SK-N-SH (cell line): ENCODE data around the gene ATAD1. TPM values are rescaled to one million over a fixed set of nuclear protein-coding genes. Genes with fewer than 3 reads are reported as not detected.
A peak's percentile ranks its signal among the peaks of the same experiment; 100 is the strongest.

Experiments
- CTCF ChIA-PET: fragments of 300-600, 350-600 bp; formaldehyde crosslinking; extraction: SDS; loops from one replicate; lab custom pipeline; 2021; lab: Yijun Ruan, JAX
- POLR2A ChIA-PET: fragments of 350-600 bp; sonication (Branson Sonifier 250); formaldehyde crosslinking; extraction: SDS; loops from one replicate; lab custom pipeline; 2020; ENCODE audit warnings: antibody characterized with exemption, inconsistent platforms; lab: Yijun Ruan, JAX
- DNase-seq: peaks from one replicate; pipeline ENCODE4 v3.0.0; 2012
- H2AFZ ChIP-seq: fragments of 200-600 bp; sonication (generic); 2 replicates; pipeline ENCODE4 v1.8.1; 2016; ENCODE audit warnings: antibody characterized with exemption, mild to moderate bottlenecking, low read depth
- H3F3A ChIP-seq: fragments of 200-600 bp; sonication (generic); replicated peaks from 2 replicates; pipeline ENCODE3; 2016; ENCODE audit warnings: antibody characterized with exemption, mild to moderate bottlenecking; ENCODE audit not compliant: insufficient read depth
- H3K27ac ChIP-seq, 2 experiments: fragments of 200-500 bp in 1 of 2; fragments of 200-600 bp in 1 of 2; sonication (Bioruptor generic) in 1 of 2; sonication (generic), shearing (Covaris generic) in 1 of 2; 2 replicates each; pipeline versions ENCODE4 v1.5.1 to v1.6.1; 2014 to 2016; ENCODE audit warnings: low read depth in 2 of 2, inconsistent platforms in 1 of 2, low read length in 1 of 2, mild to moderate bottlenecking in 1 of 2, mixed read lengths in 1 of 2
- H3K27me3 ChIP-seq: fragments of 200-600 bp; sonication (generic), shearing (Covaris generic); 2 replicates; pipeline ENCODE4 v1.6.1; 2016; ENCODE audit warnings: mixed run types; ENCODE audit not compliant: insufficient read depth
- H3K36me3 ChIP-seq, 2 experiments: fragments of 200-500 bp in 1 of 2; fragments of 200-600 bp in 1 of 2; sonication (Bioruptor generic) in 1 of 2; sonication (generic) in 1 of 2; replicated peaks in 1 of 2; 2 replicates each; pipeline versions ENCODE3 to v1.5.1; 2014 to 2016; ENCODE audit warnings: low read length in 1 of 2, mild to moderate bottlenecking in 1 of 2; ENCODE audit not compliant: insufficient read depth in 2 of 2, control insufficient read depth in 1 of 2
- H3K4me1 ChIP-seq, 2 experiments: fragments of 200-500 bp in 1 of 2; fragments of 200-600 bp in 1 of 2; sonication (Bioruptor generic) in 1 of 2; sonication (generic), shearing (Covaris generic) in 1 of 2; 2 replicates each; pipeline versions ENCODE4 v1.5.1 to v1.6.1; 2014 to 2016; ENCODE audit warnings: low read depth in 1 of 2, low read length in 1 of 2, mixed run types in 1 of 2; ENCODE audit not compliant: insufficient read depth in 2 of 2, control insufficient read depth in 1 of 2
- H3K4me2 ChIP-seq: fragments of 200-600 bp; sonication (generic), shearing (Covaris generic); 2 replicates; pipeline ENCODE4 v1.6.1; 2017; ENCODE audit warnings: mixed run types
- H3K4me3 ChIP-seq, 2 experiments: fragments of 200-500 bp in 1 of 2; fragments of 200-600 bp in 1 of 2; sonication (Bioruptor generic) in 1 of 2; sonication (generic), shearing (Covaris generic) in 1 of 2; 2 replicates each; pipeline versions ENCODE4 v1.5.1 to v1.8.1; 2014 to 2016; ENCODE audit warnings: low read depth in 2 of 2, inconsistent platforms in 1 of 2, low read length in 1 of 2, mild to moderate bottlenecking in 1 of 2, mixed read lengths in 1 of 2, moderate library complexity in 1 of 2
- H3K79me2 ChIP-seq: fragments of 200-600 bp; sonication (generic); 2 replicates; pipeline ENCODE4 v1.8.1; 2017; ENCODE audit warnings: mild to moderate bottlenecking; ENCODE audit not compliant: insufficient read depth
- H3K9ac ChIP-seq: fragments of 200-600 bp; sonication (generic); 2 replicates; pipeline ENCODE4 v1.6.1; 2017; ENCODE audit warnings: mixed run types
- H3K9me2 ChIP-seq: fragments of 200-600 bp; sonication (generic); 2 replicates; pipeline ENCODE4 v1.6.1; 2017; ENCODE audit warnings: mixed run types
- H3K9me3 ChIP-seq: fragments of 200-600 bp; sonication (generic); 2 replicates; pipeline ENCODE4 v1.6.1; 2017; ENCODE audit warnings: mixed run types, mild to moderate bottlenecking, moderate library complexity
- H4K20me1 ChIP-seq: fragments of 200-600 bp; sonication (generic); 2 replicates; pipeline ENCODE4 v1.6.1; 2017; ENCODE audit warnings: mild to moderate bottlenecking, mixed run types; ENCODE audit not compliant: insufficient read depth
- ELF1 ChIP-seq: IDR thresholded peaks from 2 replicates; pipeline ENCODE4 v1.4.0; 2012
- FOSL2 ChIP-seq: IDR thresholded peaks from 2 replicates; pipeline ENCODE4 v1.4.0; 2012; ENCODE audit warnings: low read depth, mild to moderate bottlenecking, moderate library complexity, borderline replicate concordance
- FOXM1 ChIP-seq: IDR thresholded peaks from 2 replicates; pipeline ENCODE4 v1.4.0; 2012; ENCODE audit warnings: low read depth, mild to moderate bottlenecking
- GABPA ChIP-seq: IDR thresholded peaks from 2 replicates; pipeline ENCODE4 v1.4.0; 2012; ENCODE audit warnings: low read depth, mild to moderate bottlenecking
- GATA2 ChIP-seq: sonication (generic); formaldehyde crosslinking; IDR thresholded peaks from 2 replicates; pipeline ENCODE4 v1.5.0; 2020; ENCODE audit warnings: mild to moderate bottlenecking, missing genetic modification reagents
- MEF2A ChIP-seq: IDR thresholded peaks from 2 replicates; pipeline ENCODE4 v1.4.0; 2012; ENCODE audit warnings: low read depth, borderline replicate concordance
- MXI1 ChIP-seq: IDR thresholded peaks from 2 replicates; pipeline ENCODE4 v1.6.1; 2012; ENCODE audit warnings: mild to moderate bottlenecking, low read depth, low read length, improper control_type of control experiment
- NRF1 ChIP-seq: IDR thresholded peaks from 2 replicates; pipeline ENCODE4 v1.6.1; 2012; ENCODE audit warnings: low read depth, mild to moderate bottlenecking, low read length
- POLR2AphosphoS5 ChIP-seq: IDR thresholded peaks from 2 replicates; pipeline ENCODE4 v1.6.1; 2012; ENCODE audit warnings: low read depth, low read length
- RXRA ChIP-seq: IDR thresholded peaks from 2 replicates; pipeline ENCODE4 v1.4.0; 2012; ENCODE audit warnings: low read depth, mild to moderate bottlenecking, borderline replicate concordance
- SMC3 ChIP-seq: IDR thresholded peaks from 2 replicates; pipeline ENCODE4 v1.6.1; 2012; ENCODE audit warnings: low read depth, low read length, improper control_type of control experiment
- YY1 ChIP-seq: IDR thresholded peaks from 2 replicates; pipeline ENCODE4 v1.4.0; 2012; ENCODE audit warnings: low read depth, mild to moderate bottlenecking
- WGBS: methylation state at CpG from one replicate; pipeline ENCODE4 v1.1.6; 2017; ENCODE audit warnings: low lambda C conversion rate; 5-methylcytosine and 5-hydroxymethylcytosine counted together
- polyA plus RNA-seq, 3 experiments: library from polyadenylated mRNA; depleted of rRNA; stranded (reverse); fragments of >200 nt; gene quantifications; 2 replicates each; pipeline ENCODE4 v1.2.3, GENCODE V29; 2012
- TF ChIP-seq, protein P1 (sequence below): fragments of 150-350 bp; IDR thresholded peaks from 2 replicates; pipeline ENCODE4 v1.6.1; 2016; ENCODE audit warnings: mild to moderate bottlenecking, low read depth, low read length
- TF ChIP-seq, protein P2 (sequence below): IDR thresholded peaks from 2 replicates; pipeline ENCODE4 v1.4.0; 2012; ENCODE audit warnings: low read depth, borderline replicate concordance
- TF ChIP-seq, protein P3 (sequence below): fragments of 150-350 bp; IDR thresholded peaks from 2 replicates; pipeline ENCODE4 v1.6.1; 2017; ENCODE audit warnings: antibody characterized with exemption, low read length, low read depth, borderline replicate concordance
- TF ChIP-seq, protein P4 (sequence below): IDR thresholded peaks from 2 replicates; pipeline ENCODE4 v1.6.1; 2012; ENCODE audit warnings: mild to moderate bottlenecking, low read depth, low read length, moderate library complexity
- TF ChIP-seq, protein P5 (sequence below): IDR thresholded peaks from 2 replicates; pipeline ENCODE4 v1.4.0; 2012; ENCODE audit warnings: low read depth
- TF ChIP-seq, protein P6 (sequence below): IDR thresholded peaks from 2 replicates; pipeline ENCODE4; 2012
- TF ChIP-seq, protein P7 (sequence below): fragments of 200-600 bp; sonication (generic); IDR thresholded peaks from 2 replicates; pipeline ENCODE4 v1.6.1; 2017; ENCODE audit warnings: antibody characterized with exemption, mild to moderate bottlenecking, moderate library complexity

The ATAD1 gene
- polyA plus RNA-seq, 1 of the 3 experiments (the other 2 are of a cell fraction) = 13.5 TPM

DNA sequence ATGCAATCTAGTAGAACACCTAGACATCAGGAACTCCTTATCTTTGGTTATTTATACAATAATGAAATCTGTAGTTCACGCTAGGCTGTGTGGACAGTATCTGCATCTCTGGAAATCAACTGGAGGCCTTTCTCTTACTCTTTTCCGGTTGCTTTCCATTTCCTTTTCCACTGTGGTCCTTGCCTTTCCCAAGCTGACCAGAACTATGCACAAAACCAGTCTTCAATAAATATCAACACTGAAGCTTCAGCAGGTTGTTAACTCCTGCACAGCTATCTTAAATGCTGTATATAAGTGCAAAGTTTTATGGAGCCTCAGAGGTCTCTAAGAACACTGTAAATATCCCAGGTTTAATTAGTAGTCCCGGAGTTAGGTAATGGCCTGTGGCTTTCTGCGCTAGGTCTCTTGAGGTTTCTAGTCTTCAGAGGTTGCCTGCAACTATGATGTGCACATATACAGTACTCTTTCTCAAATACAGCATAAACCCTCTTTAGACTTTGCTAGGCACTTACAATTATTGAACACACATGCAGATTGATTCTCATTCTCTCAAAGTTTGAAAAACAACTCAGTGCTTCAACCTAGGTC is 42.9 kb upstream of the ATAD1 start:
- Histone ChIP-seq H3F3A (peaks cover 33% of the 10 kb centered on the region), H3K9me2 (no peaks in the 10 kb centered on the region), H3K4me1 (peaks cover 0 to 13% of the 10 kb centered on the region in 2 experiments; a peak in 2 of 4 replicates), H3K79me2 (peaks cover 23% of the 10 kb centered on the region), H3K27me3 (no peaks in the 10 kb centered on the region), H3K4me2 (no peak overlapping the region), H3K36me3 (peaks cover 0 to 2% of the 10 kb centered on the region in 2 experiments), H3K9me3 (no peaks in the 10 kb centered on the region), H3K4me3 (no peak overlapping the region), H2AFZ (no peak overlapping the region), H3K9ac (no peak overlapping the region), H4K20me1 (peaks cover 17% of the 10 kb centered on the region), H3K27ac (peak overlapping the region in 1 of 2 experiments; percentile 97; a peak in 2 of 4 replicates)
- ChIA-PET POLR2A (interaction anchor here (1.8 to 2.5 kb wide), 2 partner anchors 484 to 501 kb away, joined by 6 to 7 read pairs; no protein-coding TSS in a partner anchor), CTCF (interaction anchor here (1.2 to 3.8 kb wide), 4 partner anchors 10 to 704 kb away, joined by 7 to 42 read pairs (median 12); no protein-coding TSS in a partner anchor)
- WGBS = 89% methylated on average over 4 of the region's 4 CpGs
- DNase-seq = no peak
- TF ChIP-seq FOSL2 (no peak), POLR2AphosphoS5 (no peak), ELF1 (no peak), MXI1 (no peak), RXRA (no peak), MEF2A (no peak), NRF1 (no peak), GATA2 (no peak), GABPA (no peak), YY1 (no peak), SMC3 (no peak), FOXM1 (no peak)
- TF ChIP-seq, protein P1, sequence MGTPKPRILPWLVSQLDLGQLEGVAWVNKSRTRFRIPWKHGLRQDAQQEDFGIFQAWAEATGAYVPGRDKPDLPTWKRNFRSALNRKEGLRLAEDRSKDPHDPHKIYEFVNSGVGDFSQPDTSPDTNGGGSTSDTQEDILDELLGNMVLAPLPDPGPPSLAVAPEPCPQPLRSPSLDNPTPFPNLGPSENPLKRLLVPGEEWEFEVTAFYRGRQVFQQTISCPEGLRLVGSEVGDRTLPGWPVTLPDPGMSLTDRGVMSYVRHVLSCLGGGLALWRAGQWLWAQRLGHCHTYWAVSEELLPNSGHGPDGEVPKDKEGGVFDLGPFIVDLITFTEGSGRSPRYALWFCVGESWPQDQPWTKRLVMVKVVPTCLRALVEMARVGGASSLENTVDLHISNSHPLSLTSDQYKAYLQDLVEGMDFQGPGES = no peak
- TF ChIP-seq, protein P2, sequence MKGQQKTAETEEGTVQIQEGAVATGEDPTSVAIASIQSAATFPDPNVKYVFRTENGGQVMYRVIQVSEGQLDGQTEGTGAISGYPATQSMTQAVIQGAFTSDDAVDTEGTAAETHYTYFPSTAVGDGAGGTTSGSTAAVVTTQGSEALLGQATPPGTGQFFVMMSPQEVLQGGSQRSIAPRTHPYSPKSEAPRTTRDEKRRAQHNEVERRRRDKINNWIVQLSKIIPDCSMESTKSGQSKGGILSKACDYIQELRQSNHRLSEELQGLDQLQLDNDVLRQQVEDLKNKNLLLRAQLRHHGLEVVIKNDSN = no peak
- TF ChIP-seq, protein P3, sequence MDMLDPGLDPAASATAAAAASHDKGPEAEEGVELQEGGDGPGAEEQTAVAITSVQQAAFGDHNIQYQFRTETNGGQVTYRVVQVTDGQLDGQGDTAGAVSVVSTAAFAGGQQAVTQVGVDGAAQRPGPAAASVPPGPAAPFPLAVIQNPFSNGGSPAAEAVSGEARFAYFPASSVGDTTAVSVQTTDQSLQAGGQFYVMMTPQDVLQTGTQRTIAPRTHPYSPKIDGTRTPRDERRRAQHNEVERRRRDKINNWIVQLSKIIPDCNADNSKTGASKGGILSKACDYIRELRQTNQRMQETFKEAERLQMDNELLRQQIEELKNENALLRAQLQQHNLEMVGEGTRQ = no peak
- TF ChIP-seq, protein P4, sequence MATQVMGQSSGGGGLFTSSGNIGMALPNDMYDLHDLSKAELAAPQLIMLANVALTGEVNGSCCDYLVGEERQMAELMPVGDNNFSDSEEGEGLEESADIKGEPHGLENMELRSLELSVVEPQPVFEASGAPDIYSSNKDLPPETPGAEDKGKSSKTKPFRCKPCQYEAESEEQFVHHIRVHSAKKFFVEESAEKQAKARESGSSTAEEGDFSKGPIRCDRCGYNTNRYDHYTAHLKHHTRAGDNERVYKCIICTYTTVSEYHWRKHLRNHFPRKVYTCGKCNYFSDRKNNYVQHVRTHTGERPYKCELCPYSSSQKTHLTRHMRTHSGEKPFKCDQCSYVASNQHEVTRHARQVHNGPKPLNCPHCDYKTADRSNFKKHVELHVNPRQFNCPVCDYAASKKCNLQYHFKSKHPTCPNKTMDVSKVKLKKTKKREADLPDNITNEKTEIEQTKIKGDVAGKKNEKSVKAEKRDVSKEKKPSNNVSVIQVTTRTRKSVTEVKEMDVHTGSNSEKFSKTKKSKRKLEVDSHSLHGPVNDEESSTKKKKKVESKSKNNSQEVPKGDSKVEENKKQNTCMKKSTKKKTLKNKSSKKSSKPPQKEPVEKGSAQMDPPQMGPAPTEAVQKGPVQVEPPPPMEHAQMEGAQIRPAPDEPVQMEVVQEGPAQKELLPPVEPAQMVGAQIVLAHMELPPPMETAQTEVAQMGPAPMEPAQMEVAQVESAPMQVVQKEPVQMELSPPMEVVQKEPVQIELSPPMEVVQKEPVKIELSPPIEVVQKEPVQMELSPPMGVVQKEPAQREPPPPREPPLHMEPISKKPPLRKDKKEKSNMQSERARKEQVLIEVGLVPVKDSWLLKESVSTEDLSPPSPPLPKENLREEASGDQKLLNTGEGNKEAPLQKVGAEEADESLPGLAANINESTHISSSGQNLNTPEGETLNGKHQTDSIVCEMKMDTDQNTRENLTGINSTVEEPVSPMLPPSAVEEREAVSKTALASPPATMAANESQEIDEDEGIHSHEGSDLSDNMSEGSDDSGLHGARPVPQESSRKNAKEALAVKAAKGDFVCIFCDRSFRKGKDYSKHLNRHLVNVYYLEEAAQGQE = no peak
- TF ChIP-seq, protein P5, sequence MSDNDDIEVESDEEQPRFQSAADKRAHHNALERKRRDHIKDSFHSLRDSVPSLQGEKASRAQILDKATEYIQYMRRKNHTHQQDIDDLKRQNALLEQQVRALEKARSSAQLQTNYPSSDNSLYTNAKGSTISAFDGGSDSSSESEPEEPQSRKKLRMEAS = no peak
- TF ChIP-seq, protein P6, sequence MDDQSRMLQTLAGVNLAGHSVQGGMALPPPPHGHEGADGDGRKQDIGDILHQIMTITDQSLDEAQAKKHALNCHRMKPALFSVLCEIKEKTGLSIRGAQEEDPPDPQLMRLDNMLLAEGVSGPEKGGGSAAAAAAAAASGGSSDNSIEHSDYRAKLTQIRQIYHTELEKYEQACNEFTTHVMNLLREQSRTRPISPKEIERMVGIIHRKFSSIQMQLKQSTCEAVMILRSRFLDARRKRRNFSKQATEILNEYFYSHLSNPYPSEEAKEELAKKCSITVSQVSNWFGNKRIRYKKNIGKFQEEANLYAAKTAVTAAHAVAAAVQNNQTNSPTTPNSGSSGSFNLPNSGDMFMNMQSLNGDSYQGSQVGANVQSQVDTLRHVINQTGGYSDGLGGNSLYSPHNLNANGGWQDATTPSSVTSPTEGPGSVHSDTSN = no peak
- TF ChIP-seq, protein P7, sequence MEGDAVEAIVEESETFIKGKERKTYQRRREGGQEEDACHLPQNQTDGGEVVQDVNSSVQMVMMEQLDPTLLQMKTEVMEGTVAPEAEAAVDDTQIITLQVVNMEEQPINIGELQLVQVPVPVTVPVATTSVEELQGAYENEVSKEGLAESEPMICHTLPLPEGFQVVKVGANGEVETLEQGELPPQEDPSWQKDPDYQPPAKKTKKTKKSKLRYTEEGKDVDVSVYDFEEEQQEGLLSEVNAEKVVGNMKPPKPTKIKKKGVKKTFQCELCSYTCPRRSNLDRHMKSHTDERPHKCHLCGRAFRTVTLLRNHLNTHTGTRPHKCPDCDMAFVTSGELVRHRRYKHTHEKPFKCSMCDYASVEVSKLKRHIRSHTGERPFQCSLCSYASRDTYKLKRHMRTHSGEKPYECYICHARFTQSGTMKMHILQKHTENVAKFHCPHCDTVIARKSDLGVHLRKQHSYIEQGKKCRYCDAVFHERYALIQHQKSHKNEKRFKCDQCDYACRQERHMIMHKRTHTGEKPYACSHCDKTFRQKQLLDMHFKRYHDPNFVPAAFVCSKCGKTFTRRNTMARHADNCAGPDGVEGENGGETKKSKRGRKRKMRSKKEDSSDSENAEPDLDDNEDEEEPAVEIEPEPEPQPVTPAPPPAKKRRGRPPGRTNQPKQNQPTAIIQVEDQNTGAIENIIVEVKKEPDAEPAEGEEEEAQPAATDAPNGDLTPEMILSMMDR = no peak
